C4-2B (cell line): ENCODE measurements around the gene LHFPL2.

Experiments used
- H3K27ac ChIP-seq: fragments of 450-650 bp; 2 replicates; pipeline ENCODE4 v1.5.1; 2017
- ZFX ChIP-seq: fragments of 450-650 bp; IDR thresholded peaks from 2 replicates; pipeline ENCODE4 v1.6.1; 2017
- TF ChIP-seq, protein P1 (sequence below): fragments of 450-650 bp; conservative IDR thresholded peaks from 2 replicates; pipeline ENCODE4 v1.5.1; 2017; ENCODE audit warnings: mild to moderate bottlenecking

LHFPL2 gene

DNA sequence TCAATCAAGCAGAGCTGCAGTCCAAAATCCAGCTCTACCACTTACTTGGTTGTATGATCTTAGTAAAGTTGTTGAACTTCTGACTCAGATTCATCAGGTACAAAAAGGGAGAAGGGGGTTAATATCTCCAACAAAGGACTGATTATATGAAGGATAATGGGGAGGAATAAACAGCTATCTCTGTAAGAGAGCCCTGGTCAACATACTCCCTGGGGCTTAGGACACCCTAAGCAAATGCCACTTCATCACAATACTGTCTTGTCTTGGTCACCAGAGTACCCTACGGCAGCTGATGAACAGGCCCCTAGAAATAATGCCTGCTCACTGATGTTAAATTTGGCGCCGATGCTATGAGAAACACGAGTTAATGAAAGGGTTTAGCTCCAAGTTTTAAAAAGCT, 34.8 kb downstream of the LHFPL2 start:
- no peak overlapping the region for H3K27ac ChIP-seq
- no peak for TF ChIP-seq ZFX

DNA sequence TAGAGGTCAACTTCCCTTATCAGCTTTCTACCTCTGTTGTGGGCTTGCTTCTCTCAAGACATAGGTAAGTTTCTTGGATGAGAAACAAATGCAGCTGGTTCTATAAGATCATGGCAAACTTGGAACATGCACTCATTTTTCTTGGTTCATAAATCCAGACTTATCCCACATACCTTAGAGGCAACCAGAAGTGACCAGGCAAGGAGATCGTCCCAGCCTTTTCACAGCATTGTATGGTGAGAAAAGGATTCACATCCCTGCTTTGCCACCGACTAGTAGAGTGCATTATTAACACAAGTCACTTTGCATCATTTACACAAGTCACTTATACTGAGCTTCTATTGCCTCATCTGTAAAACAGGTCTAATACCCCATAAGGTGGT, 35.4 kb downstream of the LHFPL2 start:
- no peak overlapping the region for H3K27ac ChIP-seq
- TF ChIP-seq, protein P1, sequence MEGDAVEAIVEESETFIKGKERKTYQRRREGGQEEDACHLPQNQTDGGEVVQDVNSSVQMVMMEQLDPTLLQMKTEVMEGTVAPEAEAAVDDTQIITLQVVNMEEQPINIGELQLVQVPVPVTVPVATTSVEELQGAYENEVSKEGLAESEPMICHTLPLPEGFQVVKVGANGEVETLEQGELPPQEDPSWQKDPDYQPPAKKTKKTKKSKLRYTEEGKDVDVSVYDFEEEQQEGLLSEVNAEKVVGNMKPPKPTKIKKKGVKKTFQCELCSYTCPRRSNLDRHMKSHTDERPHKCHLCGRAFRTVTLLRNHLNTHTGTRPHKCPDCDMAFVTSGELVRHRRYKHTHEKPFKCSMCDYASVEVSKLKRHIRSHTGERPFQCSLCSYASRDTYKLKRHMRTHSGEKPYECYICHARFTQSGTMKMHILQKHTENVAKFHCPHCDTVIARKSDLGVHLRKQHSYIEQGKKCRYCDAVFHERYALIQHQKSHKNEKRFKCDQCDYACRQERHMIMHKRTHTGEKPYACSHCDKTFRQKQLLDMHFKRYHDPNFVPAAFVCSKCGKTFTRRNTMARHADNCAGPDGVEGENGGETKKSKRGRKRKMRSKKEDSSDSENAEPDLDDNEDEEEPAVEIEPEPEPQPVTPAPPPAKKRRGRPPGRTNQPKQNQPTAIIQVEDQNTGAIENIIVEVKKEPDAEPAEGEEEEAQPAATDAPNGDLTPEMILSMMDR, result no peak
- no peak for TF ChIP-seq ZFX

DNA sequence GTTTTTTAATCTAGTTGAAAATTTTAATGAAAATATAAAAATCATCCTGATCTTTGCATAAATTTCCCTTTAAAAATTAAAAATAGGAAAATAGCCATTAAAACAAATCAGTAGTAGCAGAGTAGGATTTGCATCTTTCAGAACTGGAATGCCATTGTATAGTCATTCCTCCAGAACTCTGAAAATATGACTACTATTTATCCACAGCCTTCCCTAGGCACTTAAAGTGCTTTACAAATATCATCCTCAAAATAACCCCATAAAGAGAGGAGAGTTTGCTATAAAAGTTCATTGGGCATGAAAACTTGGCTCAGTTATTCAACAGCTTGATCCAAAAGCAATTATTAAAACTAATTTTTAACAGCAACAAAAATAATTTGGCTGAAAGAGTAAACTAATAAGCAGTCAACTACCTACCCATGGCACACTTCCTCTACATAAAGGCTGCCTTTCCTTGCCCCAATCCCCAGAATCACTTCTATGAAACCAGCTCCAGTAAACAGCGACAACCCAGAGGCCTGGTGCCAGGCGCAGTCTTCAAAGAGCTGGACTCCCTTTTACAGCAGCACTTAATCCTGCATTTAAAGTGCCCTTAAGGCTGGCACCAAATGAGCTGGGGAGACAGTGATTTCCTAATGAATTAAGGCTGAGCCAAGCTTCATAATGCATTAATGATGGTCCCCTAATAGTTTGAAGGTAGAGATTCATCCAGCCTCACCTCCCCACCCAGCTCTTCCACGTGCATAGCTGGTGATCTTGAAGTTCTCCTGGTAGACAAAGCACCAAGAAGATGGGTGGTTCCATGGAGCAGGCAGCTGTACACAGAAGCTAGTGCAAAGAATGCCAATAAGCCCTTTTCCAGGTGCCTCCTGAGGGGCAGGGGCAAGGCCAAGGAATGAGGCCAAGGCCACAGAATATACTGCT, 36.1 kb downstream of the LHFPL2 start:
- H3K27ac ChIP-seq, result no peak overlapping the region
- no peak for TF ChIP-seq ZFX
- TF ChIP-seq, protein P1, result no peak

DNA sequence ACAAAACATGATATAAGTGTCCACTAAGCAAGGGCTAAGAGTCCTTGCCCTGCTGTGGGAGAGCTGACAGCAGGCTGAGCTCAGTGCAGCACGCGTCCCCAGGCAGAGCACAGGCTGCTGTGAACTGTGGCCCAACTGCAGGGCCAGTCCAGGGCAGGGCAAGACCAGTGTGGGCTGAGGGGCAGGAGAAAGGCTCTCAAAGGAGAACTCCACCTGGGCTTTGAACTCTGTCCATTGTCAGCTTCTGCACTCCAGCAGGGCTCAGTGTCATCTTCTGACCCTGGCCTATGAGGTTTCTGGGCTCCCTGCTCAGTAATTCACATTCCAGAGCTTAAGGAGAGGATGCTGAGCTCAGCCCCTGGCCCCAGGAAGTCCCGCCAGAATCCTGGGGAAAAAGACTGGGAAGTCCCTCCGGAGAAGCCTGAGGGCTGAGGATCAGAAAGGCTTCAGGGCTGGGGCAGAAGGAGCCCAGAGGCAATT, 37.4 kb downstream of the LHFPL2 start:
- no peak overlapping the region for H3K27ac ChIP-seq
- TF ChIP-seq, protein P1, result no peak
- TF ChIP-seq ZFX, result no peak

DNA sequence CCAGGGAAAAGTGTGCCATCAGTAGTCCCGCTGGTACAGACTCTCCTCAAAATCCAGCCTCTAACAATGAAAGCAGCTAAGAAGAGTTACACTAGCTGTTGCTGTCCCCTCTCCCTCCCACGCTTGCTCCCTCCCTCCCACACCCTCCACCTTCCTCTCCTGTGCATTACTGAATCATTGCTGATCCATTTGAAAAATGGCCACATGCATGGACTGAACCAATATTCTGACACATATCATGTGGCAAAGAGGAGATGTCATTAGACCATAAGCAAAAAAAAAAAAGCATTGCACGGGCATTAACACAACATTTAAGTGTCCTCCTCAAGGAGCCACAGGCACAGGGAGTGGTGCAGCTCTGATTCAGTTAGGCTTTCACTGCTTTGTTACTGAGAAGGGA, 37.9 kb downstream of the LHFPL2 start:
- TF ChIP-seq, protein P1, result no peak
- TF ChIP-seq ZFX, result no peak
- H3K27ac ChIP-seq, result no peak overlapping the region

DNA sequence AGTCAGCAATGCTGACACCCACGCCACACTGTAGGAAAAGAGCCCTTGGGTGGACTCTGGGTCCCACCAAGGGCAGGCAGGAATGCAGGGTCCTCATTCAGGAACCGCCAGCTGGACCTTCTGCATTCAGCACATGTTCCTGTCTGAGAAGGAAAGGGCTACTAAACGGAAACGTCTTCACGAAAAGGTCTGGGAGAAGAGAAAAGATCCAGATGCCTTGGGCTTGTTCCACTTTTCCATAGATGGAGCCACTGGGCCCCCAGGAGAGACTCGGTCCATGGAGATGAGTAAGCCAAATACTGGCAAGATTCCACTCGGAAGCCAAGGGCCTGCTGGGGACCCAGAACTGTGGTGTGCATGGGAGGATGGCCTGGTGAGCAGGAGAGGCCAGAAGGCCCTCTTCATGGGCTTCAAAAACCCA, 38.4 kb downstream of the LHFPL2 start:
- H3K27ac ChIP-seq, result no peak overlapping the region
- TF ChIP-seq ZFX, result no peak
- TF ChIP-seq, protein P1, result no peak

DNA sequence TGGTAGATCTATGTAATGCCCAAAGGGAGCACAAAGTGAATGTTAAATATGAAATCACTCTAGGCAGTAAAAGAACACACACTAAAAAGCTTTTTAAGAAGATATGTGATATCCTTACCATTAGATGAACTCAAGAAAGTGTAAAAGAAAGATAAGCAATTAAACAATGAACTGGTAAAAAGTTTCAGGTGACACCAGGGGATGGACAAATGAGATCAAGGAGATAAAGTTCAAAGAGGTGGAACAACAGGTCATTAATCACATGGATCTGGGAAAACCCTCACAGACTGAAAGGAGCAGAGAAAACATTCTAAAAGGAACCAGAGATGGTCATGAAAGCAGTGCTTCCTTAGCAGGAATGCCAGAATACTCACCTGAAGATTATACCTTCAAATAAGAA, 40.7 kb downstream of the LHFPL2 start:
- TF ChIP-seq, protein P1, result no peak
- no peak for TF ChIP-seq ZFX
- no peak overlapping the region for H3K27ac ChIP-seq
